ENCODE results near the gene TUBB8B.
"Not testable (repeated sequence)": the region's sequence is repeated elsewhere in the genome, so short reads cannot be mapped to it uniquely, and the experiment has no call there.

TUBB8B gene

GRCh38 chr18:48696-49095, 719 bp downstream of the TUBB8B start:
- not testable (repeated sequence) for FAIRE-seq; DNase-seq (ENCODE audit: insufficient read length, low spot score)

GRCh38 chr18:13177-13576, 36.2 kb downstream of the TUBB8B start:
- not testable (repeated sequence) for FAIRE-seq; DNase-seq (ENCODE audit: insufficient read length, low spot score)

GRCh38 chr18:12773-13172, 36.6 kb downstream of the TUBB8B start:
- DNase-seq (ENCODE audit: insufficient read length, low spot score); FAIRE-seq: not testable (repeated sequence)

- not testable (repeated sequence) for DNase-seq (ENCODE audit: insufficient read length, low spot score); FAIRE-seq
Measured at GRCh38 chr18:11383-12274, 37.8 kb downstream of the TUBB8B start.

- not testable (repeated sequence) for FAIRE-seq; DNase-seq (ENCODE audit: insufficient read length, low spot score)
Measured at GRCh38 chr18:10624-11184, 38.7 kb downstream of the TUBB8B start.

GRCh38 chr18:9937-10336, 39.5 kb downstream of the TUBB8B start:
- not testable (repeated sequence) for DNase-seq (ENCODE audit: insufficient read length, low spot score); FAIRE-seq
